GM06990 (cell line): ENCODE results near the gene TBX21.
A peak's percentile ranks its signal among the peaks of the same experiment; 100 is the strongest.

Experiments
- DNase-seq: peaks from one replicate; pipeline ENCODE4 v3.0.0-alpha.2; 2011; ENCODE audit not compliant: insufficient read length; ENCODE audit errors: extremely low read depth
- H3K27me3 ChIP-seq: replicated peaks from 2 replicates; pipeline ENCODE4 v1.6.0; 2011; ENCODE audit warnings: low read length; ENCODE audit not compliant: control insufficient read depth, insufficient read depth
- H3K36me3 ChIP-seq: 2 replicates; pipeline ENCODE4 v1.5.1; 2011; ENCODE audit warnings: low read length; ENCODE audit not compliant: control insufficient read depth, insufficient read depth
- H3K4me3 ChIP-seq: replicated peaks from 2 replicates; pipeline ENCODE4 v1.5.1; 2011; ENCODE audit warnings: low read depth, mild to moderate bottlenecking, control low read depth, low read length
- TF ChIP-seq, protein P1 (sequence below): IDR thresholded peaks from 2 replicates; pipeline ENCODE4 v1.5.1; 2011; ENCODE audit warnings: low read length, control low read depth, mild to moderate bottlenecking, inconsistent platforms; ENCODE audit not compliant: insufficient read depth, poor library complexity, severe bottlenecking

The TBX21 gene

DNA sequence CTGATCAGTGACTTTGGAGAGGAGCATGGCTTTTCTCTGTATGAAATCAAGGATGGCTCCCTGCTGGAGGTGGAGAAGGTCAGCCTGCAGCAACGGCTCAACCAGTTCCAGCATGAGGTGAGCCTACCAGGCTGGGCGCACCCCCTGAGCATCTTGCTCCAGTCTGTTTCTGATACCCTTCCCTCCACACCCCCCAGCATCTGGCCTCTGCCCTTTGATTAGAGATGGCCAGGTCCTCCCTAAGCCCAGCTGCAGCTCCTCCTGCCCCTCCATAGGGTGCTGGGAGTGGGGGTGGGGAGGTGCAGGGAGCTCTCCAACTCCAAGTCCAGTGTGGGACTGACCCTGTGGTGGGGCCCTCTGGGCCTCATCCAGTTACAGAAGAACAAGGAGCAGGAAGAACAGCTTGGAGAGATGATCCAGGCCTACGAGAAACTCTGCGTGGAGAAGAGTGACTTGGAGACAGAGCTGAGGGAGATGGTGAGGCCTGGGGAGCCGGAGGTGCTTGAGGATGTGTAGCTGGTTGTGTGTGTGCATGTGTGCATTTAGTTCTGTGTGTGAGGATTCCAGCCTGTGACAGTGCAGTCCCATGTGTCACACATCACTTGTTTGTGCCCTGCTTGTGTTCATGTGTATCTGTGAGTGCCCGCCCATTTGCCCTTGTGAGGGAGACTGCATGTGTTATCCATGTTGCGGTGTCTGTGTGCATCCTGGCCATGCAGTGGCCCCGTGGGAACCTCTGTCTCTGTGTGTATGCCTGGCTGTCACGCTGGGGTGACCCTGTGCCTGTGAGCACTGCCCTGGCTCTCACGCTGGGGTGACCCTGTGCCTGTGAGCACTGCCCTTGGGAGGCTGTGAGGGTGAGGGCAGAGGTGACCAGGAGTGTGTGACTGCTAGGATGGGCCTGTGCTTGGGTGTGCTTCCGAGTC is 36.1 kb upstream of the TBX21 start:
- no peak for DNase-seq
- peaks cover 2% of the 10 kb centered on the region for H3K27me3 ChIP-seq
- TF ChIP-seq, protein P1, sequence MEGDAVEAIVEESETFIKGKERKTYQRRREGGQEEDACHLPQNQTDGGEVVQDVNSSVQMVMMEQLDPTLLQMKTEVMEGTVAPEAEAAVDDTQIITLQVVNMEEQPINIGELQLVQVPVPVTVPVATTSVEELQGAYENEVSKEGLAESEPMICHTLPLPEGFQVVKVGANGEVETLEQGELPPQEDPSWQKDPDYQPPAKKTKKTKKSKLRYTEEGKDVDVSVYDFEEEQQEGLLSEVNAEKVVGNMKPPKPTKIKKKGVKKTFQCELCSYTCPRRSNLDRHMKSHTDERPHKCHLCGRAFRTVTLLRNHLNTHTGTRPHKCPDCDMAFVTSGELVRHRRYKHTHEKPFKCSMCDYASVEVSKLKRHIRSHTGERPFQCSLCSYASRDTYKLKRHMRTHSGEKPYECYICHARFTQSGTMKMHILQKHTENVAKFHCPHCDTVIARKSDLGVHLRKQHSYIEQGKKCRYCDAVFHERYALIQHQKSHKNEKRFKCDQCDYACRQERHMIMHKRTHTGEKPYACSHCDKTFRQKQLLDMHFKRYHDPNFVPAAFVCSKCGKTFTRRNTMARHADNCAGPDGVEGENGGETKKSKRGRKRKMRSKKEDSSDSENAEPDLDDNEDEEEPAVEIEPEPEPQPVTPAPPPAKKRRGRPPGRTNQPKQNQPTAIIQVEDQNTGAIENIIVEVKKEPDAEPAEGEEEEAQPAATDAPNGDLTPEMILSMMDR: no peak
- no peak overlapping the region for H3K4me3 ChIP-seq
- no peaks in the 10 kb centered on the region for H3K36me3 ChIP-seq

DNA sequence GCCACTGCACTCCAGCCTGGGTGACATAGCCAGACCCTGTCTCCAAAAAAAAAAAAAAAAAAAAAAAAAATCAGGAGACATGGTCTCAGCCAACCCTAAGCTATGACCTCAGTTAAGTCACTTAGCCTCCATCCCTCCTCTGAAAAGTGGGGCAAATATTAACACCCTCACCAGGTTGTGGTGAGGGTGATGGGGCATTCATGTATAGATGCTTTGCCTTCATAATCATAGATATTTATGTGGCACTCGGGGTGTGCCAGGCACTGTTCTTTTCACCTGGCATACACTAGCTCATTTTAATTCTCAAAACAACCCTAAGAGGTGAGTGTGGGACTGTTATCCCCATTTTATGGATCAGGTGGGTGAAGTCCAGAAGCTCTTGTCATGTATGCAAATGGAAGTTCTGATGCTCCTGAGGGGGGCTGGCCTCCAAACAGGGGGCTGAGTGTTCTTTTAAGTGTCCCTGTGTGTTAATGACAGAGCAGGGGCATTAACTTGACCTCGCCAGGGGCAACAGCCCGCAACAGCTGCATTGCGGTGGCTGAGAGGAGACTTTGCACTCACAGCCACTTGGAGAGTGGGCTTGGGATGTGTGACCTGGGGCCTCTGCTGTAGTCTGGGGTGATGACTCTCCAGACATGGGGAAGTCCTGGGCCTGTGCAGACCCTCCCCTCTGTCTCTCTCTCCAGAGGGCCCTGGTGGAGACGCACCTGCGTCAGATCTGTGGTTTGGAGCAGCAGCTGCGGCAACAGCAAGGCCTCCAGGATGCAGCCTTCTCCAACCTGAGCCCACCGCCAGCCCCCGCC is 34.9 kb upstream of the TBX21 start:
- Histone ChIP-seq H3K36me3 (no peaks in the 10 kb centered on the region), H3K4me3 (no peak overlapping the region), H3K27me3 (peaks cover 2% of the 10 kb centered on the region)
- TF ChIP-seq, protein P1: no peak
- no peak for DNase-seq

DNA sequence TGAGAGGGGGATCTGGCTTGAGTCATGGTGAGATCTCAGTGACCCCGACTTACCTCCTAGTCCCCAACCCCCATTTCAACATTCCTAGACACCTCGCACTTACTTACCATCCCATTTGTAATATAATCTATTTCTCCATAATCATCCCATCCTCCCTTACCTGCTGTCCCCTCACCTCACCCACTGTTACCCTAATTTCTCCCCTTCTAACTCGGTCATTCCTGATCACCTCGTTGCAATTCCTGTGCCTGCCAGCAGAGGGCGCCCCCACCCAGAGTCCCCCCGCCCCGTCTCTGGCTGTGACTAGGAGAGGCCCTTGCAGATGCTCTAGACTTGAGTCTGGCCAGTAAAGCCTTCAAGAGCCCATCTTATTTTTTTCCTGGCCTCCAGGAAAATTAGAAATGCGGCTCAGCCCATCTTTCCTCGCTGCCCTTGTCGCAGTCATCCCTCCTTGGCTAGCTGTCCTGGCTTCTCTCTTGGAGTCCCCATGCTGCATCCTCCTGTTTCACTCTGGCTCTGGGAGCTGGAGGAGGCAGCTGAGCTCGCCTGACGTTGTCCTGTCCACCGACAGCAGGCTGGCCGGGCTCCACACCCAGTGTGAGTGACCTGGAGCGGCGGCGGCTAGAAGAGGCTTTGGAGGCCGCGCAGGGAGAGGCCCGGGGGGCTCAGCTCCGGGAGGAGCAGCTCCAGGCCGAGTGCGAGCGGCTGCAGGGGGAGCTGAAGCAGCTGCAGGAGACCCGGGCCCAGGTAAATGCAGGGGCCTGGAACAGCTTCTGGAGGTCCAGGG is 34.1 kb upstream of the TBX21 start:
- TF ChIP-seq, protein P1: peak; percentile 99
- Histone ChIP-seq H3K27me3 (peaks cover 2% of the 10 kb centered on the region), H3K4me3 (no peak overlapping the region), H3K36me3 (no peaks in the 10 kb centered on the region)
- peak; percentile 61 for DNase-seq

DNA sequence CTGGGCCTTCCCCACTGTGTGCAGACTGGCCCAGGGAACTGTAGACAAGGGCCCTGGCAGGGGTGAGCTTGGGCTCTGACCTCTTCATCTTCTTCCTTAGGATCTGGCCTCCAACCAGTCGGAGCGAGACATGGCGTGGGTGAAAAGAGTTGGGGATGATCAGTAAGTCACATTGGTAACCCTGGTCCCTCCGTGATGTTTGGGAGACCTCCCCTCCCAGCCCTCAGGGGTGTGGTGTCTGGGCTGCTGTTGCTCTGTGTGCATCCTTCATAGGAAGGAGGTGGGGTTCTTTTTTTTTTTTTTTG is 33.5 kb upstream of the TBX21 start:
- Histone ChIP-seq H3K27me3 (peaks cover 2% of the 10 kb centered on the region), H3K4me3 (no peak overlapping the region), H3K36me3 (no peaks in the 10 kb centered on the region)
- no peak for DNase-seq
- TF ChIP-seq, protein P1: no peak

DNA sequence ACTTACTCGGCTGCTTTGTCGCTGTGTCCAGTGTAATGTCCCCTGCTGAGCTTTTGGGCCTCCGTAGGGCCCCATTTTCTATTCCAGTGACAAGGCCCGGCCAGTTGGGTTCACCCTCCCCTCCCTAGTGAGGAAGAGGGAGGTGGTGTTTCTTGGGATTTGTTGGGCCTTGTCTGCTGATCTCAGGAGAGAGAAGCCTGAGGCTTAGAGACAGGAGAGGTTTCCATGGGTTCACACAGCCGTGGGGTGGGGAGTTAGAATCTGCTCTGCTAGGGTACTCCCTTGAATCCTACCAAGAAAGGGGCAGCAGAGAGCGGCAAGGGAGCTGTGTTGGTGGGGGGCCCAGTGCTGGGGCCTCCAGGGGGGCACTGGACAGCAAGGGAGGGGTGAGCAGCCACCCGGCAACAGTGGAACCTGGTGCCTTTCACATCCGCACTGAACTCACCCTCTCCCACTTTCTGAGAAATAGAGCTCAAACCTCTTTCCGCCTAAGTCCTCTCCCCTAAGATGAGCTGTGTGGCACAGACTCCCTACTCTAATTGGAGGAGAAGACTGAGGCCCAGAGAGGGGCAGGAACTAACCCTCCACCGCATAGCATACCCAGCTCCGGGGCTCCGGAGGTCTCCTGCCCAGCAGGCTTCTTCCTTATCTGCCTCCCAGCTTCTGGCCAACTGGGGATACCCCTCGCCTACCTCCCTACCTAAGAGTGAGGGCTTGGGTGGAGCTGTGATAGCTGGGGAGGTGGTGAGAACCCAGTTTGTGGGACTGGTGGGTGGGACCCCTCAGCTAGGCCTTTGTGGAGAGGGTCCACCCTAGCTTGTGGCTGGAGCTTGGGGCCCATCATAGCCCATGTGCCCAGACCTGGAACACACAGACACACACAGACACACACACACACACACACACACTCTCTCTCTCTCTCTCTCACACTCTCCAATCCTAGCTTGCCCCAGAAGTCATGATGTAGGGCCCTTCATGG is 32.3 kb upstream of the TBX21 start:
- H3K36me3 ChIP-seq: no peaks in the 10 kb centered on the region
- no peak for DNase-seq

More for the DNA sequence above, 32.3 kb upstream of the TBX21 start:
- no peaks in the 10 kb centered on the region; the same call in none of the 2 replicates for H3K27me3 ChIP-seq
- no peak overlapping the region for H3K4me3 ChIP-seq
- TF ChIP-seq, protein P1: no peak
